ENCODE measurements around the gene FRAS1. TPM values are rescaled to one million over a fixed set of nuclear protein-coding genes. Genes with fewer than 3 reads are reported as not detected.

The FRAS1 gene
- total and polyA plus RNA-seq, 2 of the 8 experiments (the other 6 are each of a cell fraction or from before 2014, with no cell fraction given), result 38.5 to 109 TPM

GRCh38 chr4:78527555-78527954 is 470.4 kb downstream of the FRAS1 start:
- Histone ChIP-seq H3K79me2 (ENCODE audit: control insufficient read depth in 1 of 2, insufficient read depth in 2 of 2, low read length in 2 of 2) (no peaks in the 10 kb centered on the region), H3K4ac (replicated peaks; ENCODE audit: insufficient read length, low read depth, low read length) (no peak overlapping the region), H2BK15ac (ENCODE audit: low read length) (no peak overlapping the region), H3K9me3 (ENCODE audit: insufficient read depth in 2 of 2, low read depth in 1 of 2, low read length in 1 of 2) (no peaks in the 10 kb centered on the region), H4K20me1 (replicated peaks in 1 of 2; ENCODE audit: control insufficient read depth in 1 of 2, insufficient read depth in 2 of 2, low read length in 2 of 2) (no peaks in the 10 kb centered on the region), H3K36me3 (ENCODE audit: control insufficient read depth in 2 of 4, insufficient read depth in 4 of 4, low read length in 3 of 4) (peaks cover 4 to 59% (median 40%) of the 10 kb centered on the region in 4 experiments; a peak in 7 of 8 replicates), H4K91ac (replicated peaks; ENCODE audit: insufficient read length, low read length) (no peak overlapping the region), H3K18ac (ENCODE audit: extremely low read depth, low read length) (no peak overlapping the region), H4K5ac (ENCODE audit: insufficient read length, low read depth, low read length) (no peak overlapping the region), H2BK120ac (replicated peaks; ENCODE audit: low read depth, low read length) (no peak overlapping the region), H3K27me3 (replicated peaks in 1 of 4; ENCODE audit: control insufficient read depth in 3 of 4, extremely low read depth in 1 of 4, insufficient read depth in 3 of 4, low read length in 3 of 4) (no peaks in the 10 kb centered on the region), H4K8ac (ENCODE audit: extremely low read depth, insufficient read depth, low read length) (no peak overlapping the region), H3K4me3 (ENCODE audit: extremely low read depth in 1 of 4, insufficient read depth in 2 of 4, low read depth in 3 of 4, low read length in 4 of 4) (no peak overlapping the region), H3K14ac (ENCODE audit: insufficient read length) (no peak overlapping the region), H3K4me1 (replicated peaks in 1 of 4; ENCODE audit: control insufficient read depth in 3 of 4, insufficient read depth in 4 of 4, low read length in 3 of 4) (no peaks in the 10 kb centered on the region), H3K23ac (ENCODE audit: insufficient read length) (no peak overlapping the region), H2BK20ac (ENCODE audit: low read length) (no peak overlapping the region), H2AFZ (ENCODE audit: low read length) (no peak overlapping the region), H2BK5ac (ENCODE audit: low read depth, low read length) (no peak overlapping the region), H3K9ac (replicated peaks in 1 of 4; ENCODE audit: extremely low read depth in 1 of 4, low read depth in 3 of 4, low read length in 3 of 4) (no peak overlapping the region), H3K79me1 (ENCODE audit: low read depth, low read length) (no peaks in the 10 kb centered on the region), H2BK12ac (ENCODE audit: low read depth, low read length) (no peak overlapping the region), H3K56ac (replicated peaks; ENCODE audit: insufficient read length, low read depth, low read length) (no peak overlapping the region), H3K4me2 (ENCODE audit: insufficient read depth in 1 of 2, low read depth in 2 of 2, low read length in 2 of 2) (no peak overlapping the region), H2AK5ac (ENCODE audit: low read depth, low read length) (no peak overlapping the region), H3K27ac (ENCODE audit: low read depth, low read length) (no peak overlapping the region), H3K23me2 (ENCODE audit: low read depth, low read length) (no peaks in the 10 kb centered on the region)
- FAIRE-seq (no peak), DNase-seq (ENCODE audit: low read depth in 1 of 2, low spot score in 2 of 2) (no peak)
- 87% methylated on average over 4 of the region's 4 CpGs; no CpG with 5 or more reads in 1 of the 2 experiments for WGBS, 2 experiments (ENCODE audit: extremely low coverage in 1 of 2, insufficient coverage in 1 of 2, insufficient read length in 1 of 2, insufficient replicate concordance in 2 of 2, low coverage in 1 of 2, low lambda C conversion rate in 2 of 2, missing lambda C conversion rate in 1 of 2)
- ChIA-PET POLR2A (ENCODE audit: partially characterized antibody) (no interaction called here), CTCF (ENCODE audit: partially characterized antibody) (interaction anchor here (1.0 kb wide), 1 partner anchor 14 kb away, joined by 3 read pairs; no protein-coding TSS in a partner anchor)
- TF ChIP-seq JUND (IDR thresholded peaks at IDR 0.05; ENCODE audit: low read length) (no peak), HDAC6 (IDR thresholded peaks at IDR 0.05; ENCODE audit: low read depth, low read length) (no peak), SUZ12 (IDR thresholded peaks at IDR 0.05; ENCODE audit: low read length) (no peak), PHF8 (conservative IDR thresholded peaks at IDR 0.05; ENCODE audit: low read depth, low read length) (no peak), CTBP2 (IDR thresholded peaks at IDR 0.05; ENCODE audit: borderline replicate concordance, insufficient read depth, insufficient read length, low read length) (no peak), ATF2 (IDR thresholded peaks at IDR 0.05; ENCODE audit: low read length) (no peak), ASH2L (IDR thresholded peaks at IDR 0.05; ENCODE audit: low read length) (no peak), SIX5 (IDR thresholded peaks at IDR 0.05; ENCODE audit: low read depth, low read length) (no peak), RFX5 (IDR thresholded peaks at IDR 0.05; ENCODE audit: borderline replicate concordance, low read depth, low read length) (no peak), SAP30 (IDR thresholded peaks at IDR 0.05; ENCODE audit: insufficient read depth, insufficient replicate concordance, low read length) (no peak), MAFK (IDR thresholded peaks at IDR 0.05; ENCODE audit: low read depth, low read length) (no peak), CHD2 (IDR thresholded peaks at IDR 0.05; ENCODE audit: low read length) (no peak), TCF12 (IDR thresholded peaks at IDR 0.05; ENCODE audit: low read depth, low read length) (no peak)

All from H1 (cell line).